ENCODE results near the gene NMT2. TPM values are rescaled to one million over a fixed set of nuclear protein-coding genes. Genes with fewer than 3 reads are reported as not detected.
A peak's percentile ranks its signal among the peaks of the same experiment; 100 is the strongest.

The NMT2 gene
- total and polyA plus RNA-seq, 4 donors = 9.6 to 19.1 (median 17.0) TPM

- H3K9me3 ChIP-seq (ENCODE audit: control insufficient read depth in 4 of 4, low read length in 3 of 4) = no peaks in the 10 kb centered on the region
- DNase-seq (ENCODE audit: low spot score) = no peak
- no peak overlapping the region for H3K27ac ChIP-seq (ENCODE audit: low read depth in 1 of 2, low read length in 2 of 2)
- no peak for TF ChIP-seq MAX (IDR thresholded peaks at IDR 0.05)
- no peak for TF ChIP-seq HNF4A (conservative IDR thresholded peaks at IDR 0.05)
- no peaks in the 10 kb centered on the region for H3K36me3 ChIP-seq (ENCODE audit: control insufficient read depth in 4 of 4, insufficient read depth in 3 of 4, low read depth in 1 of 4, low read length in 3 of 4)
- no peak overlapping the region for H3K4me3 ChIP-seq (ENCODE audit: low read depth in 1 of 3, low read length in 3 of 3)
- H3K4me1 ChIP-seq (ENCODE audit: control insufficient read depth in 4 of 4, insufficient read depth in 4 of 4, low read length in 3 of 4) = no peaks in the 10 kb centered on the region
- no peak overlapping the region for H3K9ac ChIP-seq (ENCODE audit: low read depth in 1 of 2, low read length in 2 of 2)
- no peaks in the 10 kb centered on the region for H3K27me3 ChIP-seq (ENCODE audit: control insufficient read depth in 4 of 4, insufficient read depth in 4 of 4, low read length in 3 of 4)
- 82% methylated on average over 6 of the region's 6 CpGs for WGBS
Observed at GRCh38 chr10:15201589-15202300, 33.3 kb upstream of the NMT2 start.

- Histone ChIP-seq H3K4me1 (ENCODE audit: control insufficient read depth in 4 of 4, insufficient read depth in 4 of 4, low read length in 3 of 4) (no peaks in the 10 kb centered on the region), H3K36me3 (ENCODE audit: control insufficient read depth in 4 of 4, insufficient read depth in 3 of 4, low read depth in 1 of 4, low read length in 3 of 4) (no peaks in the 10 kb centered on the region), H3K9me3 (ENCODE audit: control insufficient read depth in 4 of 4, low read length in 3 of 4) (no peaks in the 10 kb centered on the region), H3K4me3 (ENCODE audit: low read depth in 1 of 3, low read length in 3 of 3) (no peak overlapping the region), H3K27ac (ENCODE audit: low read depth in 1 of 2, low read length in 2 of 2) (no peak overlapping the region), H3K27me3 (ENCODE audit: control insufficient read depth in 4 of 4, insufficient read depth in 4 of 4, low read length in 3 of 4) (no peaks in the 10 kb centered on the region), H3K9ac (ENCODE audit: low read depth in 1 of 2, low read length in 2 of 2) (no peak overlapping the region)
- no peak for TF ChIP-seq REST (IDR thresholded peaks at IDR 0.05)
- peak in 1 of 2 donors; percentile 51 for TF ChIP-seq JUND (IDR thresholded peaks at IDR 0.05)
- DNase-seq (ENCODE audit: low spot score) = no peak
- 67% methylated on average over 2 of the region's 2 CpGs for WGBS
Observed at GRCh38 chr10:15200626-15201025, 32.1 kb upstream of the NMT2 start.

- Histone ChIP-seq H3K27me3 (ENCODE audit: control insufficient read depth in 4 of 4, insufficient read depth in 4 of 4, low read length in 3 of 4) (no peaks in the 10 kb centered on the region), H3K4me3 (ENCODE audit: low read depth in 1 of 3, low read length in 3 of 3) (no peak overlapping the region), H3K36me3 (ENCODE audit: control insufficient read depth in 4 of 4, insufficient read depth in 3 of 4, low read depth in 1 of 4, low read length in 3 of 4) (no peaks in the 10 kb centered on the region), H3K4me1 (ENCODE audit: control insufficient read depth in 4 of 4, insufficient read depth in 4 of 4, low read length in 3 of 4) (no peaks in the 10 kb centered on the region), H3K9me3 (ENCODE audit: control insufficient read depth in 4 of 4, low read length in 3 of 4) (no peaks in the 10 kb centered on the region), H3K27ac (ENCODE audit: low read depth in 1 of 2, low read length in 2 of 2) (no peak overlapping the region), H3K9ac (ENCODE audit: low read depth in 1 of 2, low read length in 2 of 2) (no peak overlapping the region)
- 98% methylated on average over 4 of the region's 4 CpGs for WGBS
- TF ChIP-seq CTCF (IDR thresholded peaks at IDR 0.05; ENCODE audit: low read depth, low read length, missing input control) (no peak), SP1 (IDR thresholded peaks at IDR 0.05) (no peak), REST (IDR thresholded peaks at IDR 0.05) (no peak), FOXA1 (IDR thresholded peaks at IDR 0.05) (no peak), GABPA (IDR thresholded peaks at IDR 0.05 in 1 of 2, conservative IDR thresholded peaks at IDR 0.05 in 1 of 2) (no peak), YY1 (IDR thresholded peaks at IDR 0.05) (no peak), TAF1 (conservative IDR thresholded peaks at IDR 0.05) (no peak), HNF4A (conservative IDR thresholded peaks at IDR 0.05) (no peak), FOXA2 (IDR thresholded peaks at IDR 0.05) (no peak), ATF3 (IDR thresholded peaks at IDR 0.05) (no peak), RXRA (IDR thresholded peaks at IDR 0.05) (no peak), RAD21 (IDR thresholded peaks at IDR 0.05) (no peak)
- DNase-seq (ENCODE audit: low spot score) = no peak
Observed at GRCh38 chr10:15197911-15198310, 29.4 kb upstream of the NMT2 start.
